ENCODE results near the gene FAM162B.
"Not testable (repeated sequence)": the region's sequence is repeated elsewhere in the genome, so short reads cannot be mapped to it uniquely, and the experiment has no call there.

FAM162B gene

GRCh38 chr6:116764961-116765841 is at the start of gene FAM162B:
Gene FAM162B (minus strand): TSS chr6:116765719. CDS start chr6:116765576, 143 bp downstream.
- no peak for DNase-seq

- no peak for DNase-seq
Measured at GRCh38 chr6:116812051-116812650, 46.6 kb upstream of the FAM162B start.

- no peak for DNase-seq
Measured at GRCh38 chr6:116801971-116802370, 36.5 kb upstream of the FAM162B start.

- DNase-seq, result no peak
Measured at GRCh38 chr6:116799945-116800344, 34.4 kb upstream of the FAM162B start.

- DNase-seq, result no peak
Measured at GRCh38 chr6:116797585-116797984, 32.1 kb upstream of the FAM162B start.

- DNase-seq, result no peak
Measured at GRCh38 chr6:116793224-116793623, 27.7 kb upstream of the FAM162B start.

GRCh38 chr6:116783852-116784251 is 18.3 kb upstream of the FAM162B start:
- DNase-seq, result no peak

GRCh38 chr6:116779573-116780164 is 14.2 kb upstream of the FAM162B start:
- DNase-seq, result no peak

GRCh38 chr6:116773886-116774285 is 8.4 kb upstream of the FAM162B start:
- DNase-seq, result no peak

GRCh38 chr6:116772450-116772849 is 6.9 kb upstream of the FAM162B start:
- no peak for DNase-seq

- DNase-seq, result no peak
Measured at GRCh38 chr6:116767715-116768114, 2.2 kb upstream of the FAM162B start.

GRCh38 chr6:116766506-116767176 is 1.1 kb upstream of the FAM162B start:
- DNase-seq, result no peak

- no peak for DNase-seq
Measured at GRCh38 chr6:116764629-116764960, 924 bp downstream of the FAM162B start.

GRCh38 chr6:116763906-116764628 is 1.5 kb downstream of the FAM162B start:
- DNase-seq, result no peak

- DNase-seq, result no peak
Measured at GRCh38 chr6:116763048-116763447, 2.5 kb downstream of the FAM162B start.

GRCh38 chr6:116762235-116762634 is 3.3 kb downstream of the FAM162B start:
- DNase-seq, result no peak

- no peak for DNase-seq
Measured at GRCh38 chr6:116761779-116762178, 3.7 kb downstream of the FAM162B start.

GRCh38 chr6:116745176-116745575 is 20.3 kb downstream of the FAM162B start:
- no peak for DNase-seq

- no peak for DNase-seq
Measured at GRCh38 chr6:116741571-116741970, 23.9 kb downstream of the FAM162B start.

GRCh38 chr6:116740486-116740885 is 25.0 kb downstream of the FAM162B start:
- not testable (repeated sequence) for DNase-seq

GRCh38 chr6:116737004-116737403 is 28.5 kb downstream of the FAM162B start:
- DNase-seq, result no peak

GRCh38 chr6:116730513-116730912 is 35.0 kb downstream of the FAM162B start:
- DNase-seq, result no peak

GRCh38 chr6:116726947-116727346 is 38.6 kb downstream of the FAM162B start:
- DNase-seq, result no peak
